Smooth muscle cell (in vitro differentiated cells): ENCODE results near the gene MTG2. TPM values are rescaled to one million over a fixed set of nuclear protein-coding genes. Genes with fewer than 3 reads are reported as not detected.

ENCODE experiments used
- DNase-seq: peaks from one replicate; lab custom pipeline; 2025; ENCODE audit not compliant: unreplicated experiment; lab: John Stamatoyannopoulos, UW
- H2AFZ ChIP-seq: fragments of 200-600 bp; sonication (generic); 2 replicates; pipeline ENCODE4 v1.6.0; 2016; ENCODE audit warnings: antibody characterized with exemption, low read depth, mild to moderate bottlenecking
- H3F3A ChIP-seq: fragments of 200-600 bp; sonication (generic); 2 replicates; pipeline ENCODE4 v1.6.0; 2017; ENCODE audit warnings: antibody characterized with exemption, low read depth
- H3K27ac ChIP-seq: fragments of 200-600 bp; sonication (generic); 2 replicates; pipeline ENCODE4 v1.5.1; 2016; ENCODE audit warnings: low read depth, mild to moderate bottlenecking
- H3K27me3 ChIP-seq: fragments of 200-600 bp; sonication (generic); 2 replicates; pipeline ENCODE4 v1.6.1; 2016; ENCODE audit warnings: low read depth, mild to moderate bottlenecking
- H3K36me3 ChIP-seq: fragments of 200-600 bp; sonication (generic); 2 replicates; pipeline ENCODE4 v1.5.1; 2016; ENCODE audit warnings: low read depth
- H3K4me1 ChIP-seq: fragments of 200-600 bp; sonication (generic); 2 replicates; pipeline ENCODE4 v1.5.1; 2016; ENCODE audit warnings: low read depth
- H3K4me2 ChIP-seq: fragments of 200-600 bp; sonication (generic); 2 replicates; pipeline ENCODE4 v1.6.0; 2016; ENCODE audit warnings: mild to moderate bottlenecking
- H3K4me3 ChIP-seq: fragments of 200-600 bp; sonication (generic); 2 replicates; pipeline ENCODE4 v1.5.1; 2016; ENCODE audit warnings: mild to moderate bottlenecking
- H3K79me2 ChIP-seq: fragments of 200-600 bp; sonication (generic); 2 replicates; pipeline ENCODE4 v1.6.0; 2016; ENCODE audit warnings: low read depth, mild to moderate bottlenecking
- H3K9ac ChIP-seq: fragments of 200-600 bp; sonication (generic); 2 replicates; pipeline ENCODE4 v1.6.0; 2016; ENCODE audit warnings: low read depth
- H3K9me3 ChIP-seq: fragments of 200-600 bp; sonication (generic); replicated peaks from 2 replicates; pipeline ENCODE4 v1.5.1; 2016; ENCODE audit warnings: low read depth
- H4K20me1 ChIP-seq: fragments of 200-600 bp; sonication (generic); 2 replicates; pipeline ENCODE4 v1.6.0; 2016; ENCODE audit warnings: low read depth
- CTCF ChIP-seq: fragments of 200-600 bp; sonication (generic); IDR thresholded peaks from 2 replicates; pipeline ENCODE4 v1.5.1; 2017; ENCODE audit warnings: borderline replicate concordance, mild to moderate bottlenecking, antibody characterized with exemption; ENCODE audit not compliant: insufficient read depth, poor library complexity, severe bottlenecking
- WGBS: methylation state at CpG from one replicate; pipeline ENCODE4 v1.1.7; 2016; ENCODE audit warnings: low lambda C conversion rate; 5-methylcytosine and 5-hydroxymethylcytosine counted together
- polyA plus RNA-seq: library from polyadenylated mRNA; unstranded; fragments of >200 nt; fragmentation: Nextera tagmentation; extraction: Ambion mirVana; gene quantifications from 2 replicates; pipeline ENCODE4 v1.2.1, GENCODE V29; 2016
- total RNA-seq: library from RNA; depleted of rRNA; stranded (reverse); fragments of >200 nt; gene quantifications from 2 replicates; pipeline ENCODE4 v1.2.3, GENCODE V29; 2014

MTG2 gene
- total and polyA plus RNA-seq, 2 experiments from 2014 or later: 17.9 to 21.9 TPM

DNA sequence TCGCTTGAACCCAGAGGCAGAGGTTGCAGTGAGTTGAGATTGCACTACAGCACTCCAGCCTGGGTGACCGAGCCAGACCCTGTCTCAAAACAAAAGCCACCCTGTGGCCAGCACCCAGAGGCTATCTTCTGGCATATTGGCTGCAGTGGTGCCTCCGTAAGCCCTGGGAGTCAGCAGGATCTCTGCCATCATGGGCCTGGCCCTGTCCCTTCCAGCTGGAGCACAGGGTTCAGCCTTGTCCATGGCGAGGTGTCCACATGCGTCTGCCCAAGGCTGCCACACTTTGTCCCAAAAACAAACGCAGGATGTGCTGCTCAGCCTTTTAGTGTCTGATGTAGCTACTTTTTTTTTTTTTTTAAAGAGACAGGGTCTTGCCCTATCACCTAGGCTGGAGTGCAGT, 15.4 kb upstream of the MTG2 start:
- no peaks in the 10 kb centered on the region for H4K20me1 ChIP-seq
- no peak for DNase-seq
- H3K4me1 ChIP-seq: no peaks in the 10 kb centered on the region
- no peak overlapping the region for H3K9ac ChIP-seq
- no peaks in the 10 kb centered on the region for H3K27me3 ChIP-seq
- H3K27ac ChIP-seq: no peak overlapping the region
- no peak for TF ChIP-seq CTCF
- H3K4me2 ChIP-seq: no peak overlapping the region
- 95% methylated on average over 6 of the region's 6 CpGs for WGBS
- no peak overlapping the region for H3K4me3 ChIP-seq
- H2AFZ ChIP-seq: no peak overlapping the region
- H3K9me3 ChIP-seq: no peaks in the 10 kb centered on the region
- no peaks in the 10 kb centered on the region for H3K79me2 ChIP-seq
- no peaks in the 10 kb centered on the region for H3K36me3 ChIP-seq
- no peaks in the 10 kb centered on the region for H3F3A ChIP-seq

GRCh38 chr20:62168061-62168460, 14.8 kb upstream of the MTG2 start:
- H3F3A ChIP-seq: no peaks in the 10 kb centered on the region
- WGBS: 95% methylated on average over 4 of the region's 4 CpGs
- H2AFZ ChIP-seq: no peak overlapping the region
- H3K9me3 ChIP-seq: no peaks in the 10 kb centered on the region
- no peak overlapping the region for H3K4me2 ChIP-seq
- no peaks in the 10 kb centered on the region for H3K4me1 ChIP-seq
- DNase-seq: no peak
- H3K36me3 ChIP-seq: no peaks in the 10 kb centered on the region
- no peaks in the 10 kb centered on the region for H3K27me3 ChIP-seq
- no peak overlapping the region for H3K4me3 ChIP-seq
- TF ChIP-seq CTCF: no peak
- H3K27ac ChIP-seq: no peak overlapping the region
- H3K9ac ChIP-seq: no peak overlapping the region
- H3K79me2 ChIP-seq: no peaks in the 10 kb centered on the region
- no peaks in the 10 kb centered on the region for H4K20me1 ChIP-seq

GRCh38 chr20:62168890-62169435, 13.9 kb upstream of the MTG2 start:
- TF ChIP-seq CTCF: no peak
- no peaks in the 10 kb centered on the region for H3K27me3 ChIP-seq
- H3K9me3 ChIP-seq: no peaks in the 10 kb centered on the region
- WGBS: 96% methylated on average over 23 of the region's 23 CpGs
- DNase-seq: no peak
- H3K79me2 ChIP-seq: no peaks in the 10 kb centered on the region
- no peak overlapping the region for H3K4me3 ChIP-seq
- no peaks in the 10 kb centered on the region for H3K36me3 ChIP-seq
- H2AFZ ChIP-seq: no peak overlapping the region
- no peak overlapping the region for H3K4me2 ChIP-seq
- H3K9ac ChIP-seq: no peak overlapping the region
- no peak overlapping the region for H3K27ac ChIP-seq
- no peaks in the 10 kb centered on the region for H3F3A ChIP-seq
- no peaks in the 10 kb centered on the region for H3K4me1 ChIP-seq
- H4K20me1 ChIP-seq: no peaks in the 10 kb centered on the region

- Histone ChIP-seq H3K4me3 (no peak overlapping the region), H2AFZ (no peak overlapping the region), H3K9me3 (no peaks in the 10 kb centered on the region), H3K27ac (no peak overlapping the region), H3K9ac (no peak overlapping the region), H4K20me1 (no peaks in the 10 kb centered on the region), H3K79me2 (no peaks in the 10 kb centered on the region), H3K4me1 (no peaks in the 10 kb centered on the region), H3K27me3 (no peaks in the 10 kb centered on the region), H3F3A (no peaks in the 10 kb centered on the region), H3K36me3 (no peaks in the 10 kb centered on the region), H3K4me2 (no peak overlapping the region)
- no peak for DNase-seq
- WGBS: 89% methylated on average over 9 of the region's 9 CpGs
- no peak for TF ChIP-seq CTCF
These were observed 12.3 kb upstream of the MTG2 start for GRCh38 chr20:62170536-62170935.
